Fibroblast of lung (primary cell): ENCODE measurements around the gene KRT84.

Source experiments
- EZH2 ChIP-seq: IDR thresholded peaks from 2 replicates; pipeline ENCODE4 v1.5.1; 2012; ENCODE audit warnings: low read length, control low read depth, mild to moderate bottlenecking; ENCODE audit errors: missing control alignments
- TF ChIP-seq, protein P1 (sequence below), 2 donors: IDR thresholded peaks in 1 of 2; conservative IDR thresholded peaks in 1 of 2; 1 replicate in 1 of 2; 2 replicates in 1 of 2; pipeline ENCODE4 v1.5.1; 2011 to 2012; ENCODE audit warnings: low read length in 2 of 2, control low read depth in 1 of 2, inconsistent platforms in 1 of 2, low read depth in 1 of 2, mild to moderate bottlenecking in 1 of 2

DNA sequence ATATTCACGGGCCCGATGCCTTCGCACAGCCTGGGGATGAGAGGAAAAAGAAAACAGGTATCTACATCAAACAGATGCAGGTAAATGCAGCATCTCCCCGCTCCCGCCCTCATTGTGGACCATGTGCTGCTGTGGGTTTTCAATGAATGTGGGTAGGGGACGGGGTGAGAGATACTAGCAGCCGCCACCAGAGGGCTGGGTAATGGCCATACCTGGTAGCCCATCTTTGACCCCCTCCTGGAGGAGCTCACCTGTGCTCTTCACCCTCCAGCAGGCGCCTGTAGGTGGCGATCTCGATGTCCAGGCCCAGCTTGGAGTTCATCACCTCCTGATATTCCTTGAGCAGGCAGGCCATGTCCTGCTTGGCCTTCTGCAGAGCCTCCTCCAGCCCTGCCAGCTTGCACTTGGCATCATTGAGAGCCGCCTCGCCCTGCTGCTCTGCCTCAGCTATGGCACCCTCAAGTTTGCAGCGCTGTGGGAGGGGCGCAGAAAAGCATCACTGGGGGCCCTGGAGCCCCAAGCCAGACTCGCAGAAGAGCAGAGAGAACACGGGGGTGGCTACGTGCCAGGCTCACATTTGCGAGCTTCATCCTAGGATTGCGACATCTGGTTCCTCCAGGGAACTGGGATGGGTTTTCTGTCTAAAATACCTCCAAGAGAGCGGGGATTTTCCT, 10.4 kb upstream of the KRT84 start:
- TF ChIP-seq, protein P1, sequence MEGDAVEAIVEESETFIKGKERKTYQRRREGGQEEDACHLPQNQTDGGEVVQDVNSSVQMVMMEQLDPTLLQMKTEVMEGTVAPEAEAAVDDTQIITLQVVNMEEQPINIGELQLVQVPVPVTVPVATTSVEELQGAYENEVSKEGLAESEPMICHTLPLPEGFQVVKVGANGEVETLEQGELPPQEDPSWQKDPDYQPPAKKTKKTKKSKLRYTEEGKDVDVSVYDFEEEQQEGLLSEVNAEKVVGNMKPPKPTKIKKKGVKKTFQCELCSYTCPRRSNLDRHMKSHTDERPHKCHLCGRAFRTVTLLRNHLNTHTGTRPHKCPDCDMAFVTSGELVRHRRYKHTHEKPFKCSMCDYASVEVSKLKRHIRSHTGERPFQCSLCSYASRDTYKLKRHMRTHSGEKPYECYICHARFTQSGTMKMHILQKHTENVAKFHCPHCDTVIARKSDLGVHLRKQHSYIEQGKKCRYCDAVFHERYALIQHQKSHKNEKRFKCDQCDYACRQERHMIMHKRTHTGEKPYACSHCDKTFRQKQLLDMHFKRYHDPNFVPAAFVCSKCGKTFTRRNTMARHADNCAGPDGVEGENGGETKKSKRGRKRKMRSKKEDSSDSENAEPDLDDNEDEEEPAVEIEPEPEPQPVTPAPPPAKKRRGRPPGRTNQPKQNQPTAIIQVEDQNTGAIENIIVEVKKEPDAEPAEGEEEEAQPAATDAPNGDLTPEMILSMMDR (conservative IDR thresholded peaks at IDR 0.05 in 1 of 2, IDR thresholded peaks at IDR 0.05 in 1 of 2; ENCODE audit: low read depth in 1 of 2, low read length in 2 of 2), result no peak
- TF ChIP-seq EZH2, result no peak
